Activated CD4-positive, alpha-beta T cell treated with anti-CD3 and anti-CD28 coated beads, Interleukin-2, amount 10 ng/mL, durations not matched to agents 7 days and 5 days (primary cell): Measurements from ENCODE around the gene CDK5R2. TPM values are rescaled to one million over a fixed set of nuclear protein-coding genes. Genes with fewer than 3 reads are reported as not detected.

ENCODE experiments used
- CTCF ChIA-PET: fragments of 350-600 bp; sonication (Branson Sonifier 250); formaldehyde crosslinking; loops from one replicate; lab custom pipeline; 2021; ENCODE audit warnings: antibody characterized with exemption; lab: Charles Lee
- POLR2A ChIA-PET: fragments of 350-600 bp; sonication (Branson Sonifier 250); formaldehyde crosslinking; loops from one replicate; lab custom pipeline; 2021; ENCODE audit warnings: antibody characterized with exemption; lab: Charles Lee
- DNase-seq: peaks from one replicate; pipeline ENCODE4 v3.0.0-alpha.2; 2020
- H3K27ac Mint-ChIP-seq: one replicate; pipeline ENCODE4 v1.8.0; 2021; ENCODE audit warnings: mild to moderate bottlenecking, moderate library complexity, mixed read lengths
- H3K27me3 Mint-ChIP-seq: one replicate; pipeline ENCODE4 v1.8.0; 2021; ENCODE audit warnings: mixed read lengths
- H3K36me3 Mint-ChIP-seq: one replicate; pipeline ENCODE4 v1.8.0; 2021; ENCODE audit warnings: low read depth, mixed read lengths
- H3K4me1 Mint-ChIP-seq: one replicate; pipeline ENCODE4 v1.8.0; 2021; ENCODE audit warnings: mixed read lengths
- H3K4me3 Mint-ChIP-seq: one replicate; pipeline ENCODE4 v1.8.0; 2021; ENCODE audit warnings: mild to moderate bottlenecking, moderate library complexity, mixed read lengths
- H3K9me3 Mint-ChIP-seq: one replicate; pipeline ENCODE4 v1.8.0; 2021; ENCODE audit warnings: mixed read lengths
- total RNA-seq, 2 experiments: library from RNA; stranded (reverse); gene quantifications; one replicate each; pipeline ENCODE4 v1.2.3, GENCODE V29; 2021

The CDK5R2 gene
- total RNA-seq, 2 experiments from 2014 or later, result not detected

DNA sequence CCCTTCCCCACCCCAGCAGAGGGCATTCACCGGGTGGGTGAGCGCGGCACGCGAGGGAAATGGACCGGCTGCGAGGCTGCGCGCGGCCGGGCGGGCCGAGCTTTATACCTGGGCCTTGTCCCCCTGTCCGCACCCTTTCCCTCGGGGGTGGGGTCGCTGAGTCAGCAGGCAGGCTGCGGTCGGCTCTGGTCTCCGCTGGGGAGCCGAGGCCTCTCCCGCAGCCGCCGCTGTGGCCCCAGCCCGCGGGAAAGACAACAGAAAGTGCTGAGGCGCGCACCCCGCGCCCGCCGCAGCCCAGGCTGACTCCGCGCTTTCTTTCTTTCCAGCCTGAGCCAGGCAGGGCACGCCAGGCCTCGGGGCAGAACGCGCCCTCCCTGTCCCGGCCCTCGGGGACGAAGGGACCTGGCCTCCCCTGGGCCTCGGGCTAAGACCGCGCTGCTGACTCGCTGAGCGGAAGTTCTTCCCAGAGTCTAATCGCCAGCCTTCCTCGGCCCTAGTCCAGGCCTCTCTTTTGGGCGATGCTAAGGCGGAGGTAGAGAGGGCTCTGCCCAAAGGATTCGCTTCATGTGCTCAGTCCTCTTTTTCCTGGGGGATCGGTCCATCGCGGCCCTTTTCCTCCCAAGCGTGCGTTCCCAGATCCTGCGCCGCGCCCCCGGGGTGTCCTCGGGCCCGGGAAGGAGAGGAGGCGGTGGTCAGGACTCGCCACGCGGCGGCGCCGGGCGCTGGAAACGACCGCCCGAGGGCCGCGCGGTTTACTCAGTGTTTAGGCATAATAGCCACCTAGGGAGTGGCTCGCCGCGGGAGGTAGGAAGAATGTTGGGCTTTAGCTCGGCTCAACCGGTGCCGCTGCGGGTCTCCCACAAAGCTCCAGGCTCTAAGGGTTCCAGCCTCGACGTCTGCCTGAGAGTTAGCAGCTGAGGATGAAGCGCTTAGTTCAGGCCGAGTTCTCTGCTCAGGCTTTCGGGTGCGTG, 34.2 kb downstream of the CDK5R2 start, which contains the start of gene CRYBA2:
Gene CRYBA2, minus strand, starts transcription at position 78 of the 971 bp plus-strand sequence. CDS start 246 bp downstream, outside the sequence.
- Mint-ChIP-seq H3K9me3 (no peaks in the 10 kb centered on the region), H3K4me1 (peaks cover 2% of the 10 kb centered on the region), H3K27me3 (peaks cover 86% of the 10 kb centered on the region), H3K36me3 (no peaks in the 10 kb centered on the region), H3K27ac (no peak within 1 kb of the TSS), H3K4me3 (no peak within 1 kb of the TSS)
- DNase-seq, result no peak
- CTCF ChIA-PET, result interaction anchor here (1.1 to 3.2 kb wide), 4 partner anchors 13 to 96 kb away, joined by 3 to 16 read pairs (median 8); no protein-coding TSS in a partner anchor
- POLR2A ChIA-PET, result no interaction called here

DNA sequence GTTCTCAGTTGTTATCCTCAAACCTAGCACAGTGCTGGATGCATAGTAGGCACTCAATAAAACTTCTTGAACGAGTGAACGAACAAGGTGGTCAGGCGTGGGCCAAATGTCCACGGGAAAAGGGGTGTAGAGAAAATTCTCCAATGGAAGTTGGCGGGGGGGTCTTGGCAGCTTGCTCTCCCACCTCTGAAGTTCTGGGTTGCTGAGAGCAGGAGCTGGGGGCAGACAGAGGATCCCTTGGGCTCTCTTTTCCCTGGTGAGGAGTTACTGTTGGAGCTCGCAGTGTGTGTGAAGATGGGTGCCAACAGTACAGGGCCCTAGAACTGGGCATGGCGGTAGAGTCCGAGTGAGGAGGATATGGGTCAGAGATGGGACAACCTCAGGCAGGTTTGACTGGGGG, 36.1 kb downstream of the CDK5R2 start:
- H3K4me3 Mint-ChIP-seq, result no peak overlapping the region
- H3K9me3 Mint-ChIP-seq, result no peaks in the 10 kb centered on the region
- DNase-seq, result no peak
- peaks cover 81% of the 10 kb centered on the region for H3K27me3 Mint-ChIP-seq
- ChIA-PET CTCF (interaction anchor here (0.8 to 3.2 kb wide), 12 partner anchors 9 to 331 kb away, joined by 3 to 16 read pairs (median 4); no protein-coding TSS in a partner anchor), POLR2A (no interaction called here)
- H3K36me3 Mint-ChIP-seq, result no peaks in the 10 kb centered on the region
- peaks cover 2% of the 10 kb centered on the region for H3K4me1 Mint-ChIP-seq
- no peak overlapping the region for H3K27ac Mint-ChIP-seq

DNA sequence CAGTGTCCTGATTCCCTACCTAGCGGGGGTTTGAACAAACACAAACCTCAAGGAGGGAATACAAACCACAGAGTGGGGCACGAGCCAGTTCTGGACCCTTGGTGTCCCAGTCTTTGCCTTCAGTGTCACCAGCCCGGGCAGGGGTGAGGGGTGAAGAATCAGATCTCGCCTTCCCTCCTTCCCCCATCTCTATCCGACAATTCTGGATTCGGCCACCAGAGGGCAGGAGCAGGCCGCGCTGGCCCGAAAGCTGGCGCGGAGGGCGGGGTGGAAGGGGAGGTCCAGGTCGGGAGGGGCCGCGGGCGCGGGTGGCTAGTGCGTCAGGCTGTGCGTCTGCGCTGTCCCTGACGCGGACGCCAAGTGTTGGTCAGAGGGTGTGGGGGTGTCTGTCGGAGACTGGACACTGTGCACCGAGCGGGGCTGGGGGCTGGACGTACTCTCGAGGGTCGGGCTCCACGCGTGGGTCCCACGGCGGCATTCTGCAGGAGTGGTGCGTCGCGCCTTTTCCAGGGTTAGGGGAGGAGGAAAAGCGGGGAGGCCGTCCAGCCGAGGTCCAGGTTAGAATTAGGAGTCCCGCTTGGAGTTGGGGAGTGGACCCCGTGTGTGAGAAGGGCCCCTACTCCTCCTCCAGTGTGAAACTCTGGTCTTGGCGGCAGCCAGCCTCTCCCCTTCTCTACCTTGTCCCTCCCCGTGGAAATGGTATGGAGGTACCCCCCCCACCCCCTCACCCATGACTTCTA, 36.7 kb downstream of the CDK5R2 start:
- Mint-ChIP-seq H3K27ac (no peak overlapping the region), H3K27me3 (peaks cover 81% of the 10 kb centered on the region), H3K36me3 (no peaks in the 10 kb centered on the region), H3K9me3 (no peaks in the 10 kb centered on the region), H3K4me3 (no peak overlapping the region), H3K4me1 (peaks cover 2% of the 10 kb centered on the region)
- CTCF ChIA-PET, result interaction anchor here (0.8 to 3.2 kb wide), 9 partner anchors 9 to 299 kb away, joined by 3 to 16 read pairs (median 5); no protein-coding TSS in a partner anchor
- peak; percentile 74 for DNase-seq
- POLR2A ChIA-PET, result no interaction called here

- H3K27ac Mint-ChIP-seq, result no peak overlapping the region
- no peaks in the 10 kb centered on the region for H3K36me3 Mint-ChIP-seq
- DNase-seq, result no peak
- no peak overlapping the region for H3K4me3 Mint-ChIP-seq
- H3K4me1 Mint-ChIP-seq, result peaks cover 2% of the 10 kb centered on the region
- peaks cover 73% of the 10 kb centered on the region for H3K27me3 Mint-ChIP-seq
- no peaks in the 10 kb centered on the region for H3K9me3 Mint-ChIP-seq
- ChIA-PET POLR2A (no interaction called here), CTCF (interaction anchor here (1.2 to 3.2 kb wide), 5 partner anchors 15 to 298 kb away, joined by 3 to 16 read pairs (median 5); no protein-coding TSS in a partner anchor)
Observed at GRCh38 chr2:218996937-218997336, 37.5 kb downstream of the CDK5R2 start.

DNA sequence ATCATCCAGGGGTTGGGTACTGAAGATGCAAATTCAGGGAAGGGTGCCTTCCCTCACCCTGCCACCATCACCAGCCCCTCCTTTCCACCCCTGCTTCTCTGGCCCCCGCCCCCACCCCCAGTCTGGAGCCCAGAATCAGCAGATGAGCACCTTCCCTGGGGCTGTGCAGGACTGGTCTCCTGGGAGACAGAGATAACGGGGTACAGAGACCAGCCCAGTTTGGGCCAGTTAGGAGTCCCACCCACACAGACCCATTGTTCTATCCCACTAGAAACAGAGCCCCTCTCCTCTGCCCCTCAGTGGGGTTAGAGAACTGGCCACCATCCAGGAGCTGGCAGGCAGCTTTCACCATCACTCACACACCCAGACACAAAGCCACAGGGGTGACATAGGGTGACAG, 38.3 kb downstream of the CDK5R2 start:
- POLR2A ChIA-PET, result no interaction called here
- peaks cover 4% of the 10 kb centered on the region for H3K4me1 Mint-ChIP-seq
- H3K36me3 Mint-ChIP-seq, result no peaks in the 10 kb centered on the region
- H3K9me3 Mint-ChIP-seq, result no peaks in the 10 kb centered on the region
- CTCF ChIA-PET, result interaction anchor here (0.7 to 1.7 kb wide), 4 partner anchors 18 to 297 kb away, joined by 3 to 4 read pairs (median 3); no protein-coding TSS in a partner anchor
- DNase-seq, result no peak
- no peak overlapping the region for H3K4me3 Mint-ChIP-seq
- H3K27me3 Mint-ChIP-seq, result peaks cover 73% of the 10 kb centered on the region
- H3K27ac Mint-ChIP-seq, result no peak overlapping the region

DNA sequence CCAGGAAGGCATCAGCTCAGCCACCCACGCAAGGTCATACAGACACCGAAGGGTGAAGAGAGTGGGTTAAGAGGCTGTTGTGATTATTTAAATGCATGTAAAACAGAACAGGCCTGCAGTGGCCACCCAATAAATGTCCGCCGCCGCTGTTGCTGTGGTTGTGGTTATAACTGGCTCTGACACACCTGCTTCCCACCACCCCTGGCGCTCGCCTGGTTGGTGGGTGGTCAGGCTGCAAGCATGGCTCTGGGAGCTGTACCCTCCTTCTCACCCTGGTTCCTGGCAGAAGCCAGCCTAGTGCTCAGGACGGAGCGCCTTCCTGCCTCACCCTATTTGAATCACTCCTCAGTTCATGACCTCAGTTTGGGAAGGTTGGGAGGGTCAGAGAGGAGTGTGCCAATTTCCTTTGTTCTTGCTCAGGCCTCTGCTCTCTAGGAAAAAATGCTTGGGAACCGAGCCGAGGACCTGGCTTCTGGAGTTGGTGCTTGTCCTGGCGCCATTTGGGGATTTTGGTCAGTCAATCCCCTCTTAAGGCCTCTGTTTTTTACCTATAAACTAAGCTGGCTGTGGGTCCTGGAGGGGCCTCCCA, 39.0 kb downstream of the CDK5R2 start:
- POLR2A ChIA-PET, result no interaction called here
- Mint-ChIP-seq H3K27ac (no peak overlapping the region), H3K9me3 (no peaks in the 10 kb centered on the region), H3K27me3 (peaks cover 77% of the 10 kb centered on the region), H3K4me1 (peaks cover 8% of the 10 kb centered on the region), H3K4me3 (no peak overlapping the region), H3K36me3 (no peaks in the 10 kb centered on the region)
- CTCF ChIA-PET, result interaction anchor here (0.7 to 1.7 kb wide), 4 partner anchors 18 to 296 kb away, joined by 3 to 4 read pairs (median 3); no protein-coding TSS in a partner anchor
- no peak for DNase-seq

DNA sequence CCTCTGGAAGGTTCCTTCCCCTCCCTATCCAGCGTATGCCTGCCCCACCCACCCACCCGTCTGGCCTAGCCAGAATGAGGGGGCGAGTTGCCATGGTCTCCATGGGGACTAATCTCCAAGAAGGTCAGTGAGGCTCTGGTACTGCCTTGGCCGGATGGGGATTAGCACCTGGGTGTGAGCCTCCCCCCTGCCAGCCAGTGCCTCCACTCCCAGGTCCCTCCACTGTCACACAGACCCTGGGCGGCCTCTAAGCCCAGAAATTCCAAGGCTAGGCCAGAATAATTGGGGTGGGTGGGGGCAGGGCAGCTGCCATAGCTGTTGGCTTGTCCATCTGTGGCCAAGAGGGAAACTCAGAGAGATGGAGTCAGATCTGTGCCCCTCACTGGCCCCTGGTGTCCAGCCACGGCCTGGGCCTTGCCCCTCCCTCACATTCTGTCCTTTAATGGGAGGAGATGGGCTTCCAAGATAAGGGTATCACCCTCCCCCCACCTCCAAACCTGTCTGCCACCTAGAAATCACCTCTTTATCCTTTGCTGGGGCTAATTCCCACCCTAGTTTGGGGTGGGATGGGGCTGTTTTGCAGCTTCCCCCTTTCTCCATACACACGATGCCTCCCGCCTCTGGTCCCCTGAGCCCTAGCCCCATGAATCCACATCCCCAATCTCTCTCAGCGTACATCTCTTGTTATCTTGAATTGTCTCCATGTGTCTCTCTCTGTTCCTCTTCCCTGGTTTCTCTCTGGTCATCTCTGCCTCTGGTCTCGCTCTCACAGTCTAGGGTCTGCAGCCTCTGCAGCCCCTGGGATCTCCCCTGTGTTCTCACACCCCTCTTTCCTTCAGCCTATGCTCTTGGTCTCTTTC, 39.8 kb downstream of the CDK5R2 start:
- H3K36me3 Mint-ChIP-seq, result no peaks in the 10 kb centered on the region
- no peak overlapping the region for H3K4me3 Mint-ChIP-seq
- ChIA-PET POLR2A (no interaction called here), CTCF (interaction anchor here (0.7 to 1.5 kb wide), 2 partner anchors 19 to 1149 kb away, joined by 3 to 4 read pairs; no protein-coding TSS in a partner anchor)
- H3K4me1 Mint-ChIP-seq, result peaks cover 5% of the 10 kb centered on the region
- peaks cover 77% of the 10 kb centered on the region for H3K27me3 Mint-ChIP-seq
- H3K9me3 Mint-ChIP-seq, result no peaks in the 10 kb centered on the region
- no peak overlapping the region for H3K27ac Mint-ChIP-seq
- no peak for DNase-seq

- ChIA-PET CTCF (interaction anchor here (0.7 kb wide), 1 partner anchor 1149 kb away, joined by 3 read pairs; no protein-coding TSS in a partner anchor), POLR2A (no interaction called here)
- no peaks in the 10 kb centered on the region for H3K9me3 Mint-ChIP-seq
- no peak overlapping the region for H3K27ac Mint-ChIP-seq
- H3K36me3 Mint-ChIP-seq, result no peaks in the 10 kb centered on the region
- DNase-seq, result no peak
- no peak overlapping the region for H3K4me3 Mint-ChIP-seq
- H3K27me3 Mint-ChIP-seq, result peaks cover 76% of the 10 kb centered on the region
- peaks cover 5% of the 10 kb centered on the region for H3K4me1 Mint-ChIP-seq
Observed at GRCh38 chr2:218999881-219000568, 40.6 kb downstream of the CDK5R2 start.

GRCh38 chr2:219000569-219000960, 41.1 kb downstream of the CDK5R2 start:
- H3K4me3 Mint-ChIP-seq, result no peak overlapping the region
- CTCF ChIA-PET, result no interaction called here
- H3K27ac Mint-ChIP-seq, result no peak overlapping the region
- no peak for DNase-seq
- POLR2A ChIA-PET, result no interaction called here
- H3K4me1 Mint-ChIP-seq, result peaks cover 5% of the 10 kb centered on the region
- H3K27me3 Mint-ChIP-seq, result peaks cover 76% of the 10 kb centered on the region
- no peaks in the 10 kb centered on the region for H3K36me3 Mint-ChIP-seq
- H3K9me3 Mint-ChIP-seq, result no peaks in the 10 kb centered on the region

DNA sequence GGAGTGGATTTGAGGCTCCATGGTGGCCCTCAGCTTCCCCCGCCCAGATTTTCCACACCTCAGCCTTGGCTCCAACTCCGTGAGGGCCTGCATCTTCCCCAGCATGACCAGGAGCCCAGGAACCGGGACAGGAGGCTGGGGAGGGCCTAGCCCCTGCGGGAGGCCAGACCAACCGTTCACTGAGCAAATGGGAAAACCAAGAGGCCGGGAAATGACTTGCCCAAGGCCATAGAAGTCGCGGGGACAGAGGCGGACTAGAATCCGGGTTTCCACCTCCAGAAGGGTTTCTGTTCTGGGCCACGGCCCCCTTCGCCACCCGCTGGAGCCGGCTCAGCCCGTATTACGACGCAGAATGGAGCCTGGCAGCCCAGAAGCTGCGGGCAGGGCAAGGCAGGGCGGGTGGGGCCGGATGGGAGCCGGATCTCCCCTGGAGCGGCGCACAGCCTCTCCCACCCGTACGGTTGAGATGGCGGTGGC, 41.7 kb downstream of the CDK5R2 start:
- Mint-ChIP-seq H3K36me3 (no peaks in the 10 kb centered on the region), H3K27ac (no peak overlapping the region), H3K4me3 (no peak overlapping the region), H3K27me3 (peaks cover 72% of the 10 kb centered on the region), H3K9me3 (no peaks in the 10 kb centered on the region), H3K4me1 (peaks cover 5% of the 10 kb centered on the region)
- no peak for DNase-seq
- ChIA-PET POLR2A (no interaction called here), CTCF (interaction anchor here (1.5 kb wide), 1 partner anchor 21 kb away, joined by 5 read pairs; no protein-coding TSS in a partner anchor)
